Fibroblast of skin of abdomen (primary cell): ENCODE data around the gene PRMT9.

Source experiments
- DNase-seq: peaks from one replicate; pipeline ENCODE4 v3.0.0-alpha.2; 2013

PRMT9 gene

DNA sequence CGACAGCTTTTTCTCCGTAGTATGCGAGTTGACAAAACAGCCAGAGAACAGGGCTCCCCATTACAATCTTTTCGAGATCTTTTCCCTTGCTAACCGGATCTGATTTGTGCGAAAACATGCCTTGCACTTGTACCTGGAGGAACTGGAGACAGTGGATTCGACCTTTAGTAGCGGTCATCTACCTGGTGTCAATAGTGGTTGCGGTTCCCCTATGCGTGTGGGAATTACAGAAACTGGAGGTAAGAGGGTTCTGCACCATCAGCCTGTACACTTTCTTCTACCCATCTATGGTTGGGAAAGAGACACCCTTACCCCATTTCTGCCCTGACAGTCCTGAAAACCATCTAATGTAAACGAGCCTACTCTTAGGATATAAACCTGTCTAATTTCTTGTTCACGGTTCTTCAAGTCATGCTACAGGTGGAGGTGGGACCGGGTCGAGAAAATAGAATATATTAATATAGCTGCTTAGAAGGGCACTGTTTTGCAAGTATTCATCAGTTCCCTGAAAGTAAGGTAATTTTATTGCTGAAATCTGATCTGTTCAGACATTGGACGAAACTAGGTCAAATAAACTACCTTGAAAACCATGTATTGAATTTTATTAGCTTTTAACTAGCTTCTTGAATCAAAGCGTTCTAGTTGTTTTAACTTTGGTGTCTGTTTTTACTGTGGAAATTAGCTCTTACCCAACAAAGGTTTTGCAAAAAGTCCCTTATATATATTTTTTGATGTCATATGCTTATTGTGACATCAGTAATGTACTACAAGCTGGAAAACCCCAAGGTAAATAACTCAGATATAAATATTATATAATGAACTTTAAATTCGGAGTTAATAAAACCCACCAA, 65.9 kb downstream of the PRMT9 start:
- DNase-seq: no peak

DNA sequence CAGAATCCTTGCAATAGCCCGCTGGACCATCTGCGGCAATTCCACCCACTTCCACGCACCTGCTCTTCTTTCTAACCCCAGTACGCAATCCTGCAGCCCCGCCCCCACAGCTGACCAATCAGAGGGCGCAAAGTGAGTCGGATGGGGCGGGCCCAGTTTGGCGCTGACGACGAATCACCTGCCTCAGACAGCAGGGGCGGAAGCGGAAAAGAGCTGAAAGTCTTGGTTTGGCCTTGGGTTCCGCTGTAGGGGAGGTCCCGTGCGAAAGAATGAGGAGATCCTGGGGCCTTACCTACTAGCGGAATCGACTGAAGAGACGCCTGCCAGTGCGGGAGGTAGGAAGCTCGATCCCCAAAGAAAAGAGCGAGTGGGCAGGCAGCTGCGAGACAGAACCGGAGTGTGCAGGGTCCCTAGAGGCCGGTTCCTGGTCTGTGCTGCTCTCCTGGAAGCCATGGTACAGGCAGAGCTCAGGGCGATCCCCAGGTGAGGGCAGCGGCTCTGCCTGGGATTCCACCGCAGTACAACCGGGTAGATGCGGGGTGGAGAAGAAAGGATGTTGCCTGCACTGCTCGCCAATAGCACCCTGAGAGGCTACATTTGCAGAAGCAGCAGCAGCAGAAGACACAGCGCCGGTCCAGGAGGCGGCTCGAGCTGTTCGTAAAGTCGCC, 66.7 kb downstream of the PRMT9 start, which contains the start of gene TMEM184C:
TSS of gene TMEM184C (plus strand) at position 225 of the 668 bp plus-strand sequence. CDS start 560 bp downstream, outside the sequence.
- peak; percentile 95 for DNase-seq

DNA sequence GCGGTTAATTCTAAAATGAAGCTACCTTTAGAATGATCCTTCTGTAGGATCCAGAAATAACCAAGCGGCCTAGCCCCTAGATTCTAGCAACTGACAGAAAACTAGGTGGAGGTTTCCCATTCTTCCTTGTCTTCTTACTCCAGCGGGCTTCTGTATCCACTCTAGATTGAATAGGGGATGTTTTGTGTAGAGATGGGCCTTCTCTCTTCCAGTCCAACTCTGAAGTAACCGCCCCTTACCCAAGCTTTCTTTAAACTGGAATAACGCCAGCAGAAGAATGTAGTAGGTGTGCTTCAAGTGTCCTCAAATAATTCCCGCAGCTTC, 67.2 kb downstream of the PRMT9 start:
- no peak for DNase-seq

DNA sequence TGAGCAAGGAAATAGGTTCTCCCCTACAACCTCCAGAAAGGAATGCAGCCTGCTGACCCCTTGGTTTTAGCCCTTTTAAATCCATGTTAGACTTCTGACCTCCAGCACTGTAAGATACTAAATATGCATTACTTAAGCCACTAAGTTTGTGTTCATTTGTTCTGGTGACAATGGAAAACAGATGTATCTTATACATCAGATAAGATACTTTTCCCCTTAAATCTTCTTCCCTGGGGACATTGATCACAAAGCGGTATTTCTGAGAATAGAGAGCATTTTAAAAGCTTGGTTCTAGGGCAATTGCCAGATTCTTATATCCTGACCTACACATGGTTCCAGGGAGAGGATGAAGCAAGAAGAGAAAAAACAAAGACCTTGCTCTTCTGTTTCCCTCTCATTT, 73.3 kb downstream of the PRMT9 start:
- no peak for DNase-seq

DNA sequence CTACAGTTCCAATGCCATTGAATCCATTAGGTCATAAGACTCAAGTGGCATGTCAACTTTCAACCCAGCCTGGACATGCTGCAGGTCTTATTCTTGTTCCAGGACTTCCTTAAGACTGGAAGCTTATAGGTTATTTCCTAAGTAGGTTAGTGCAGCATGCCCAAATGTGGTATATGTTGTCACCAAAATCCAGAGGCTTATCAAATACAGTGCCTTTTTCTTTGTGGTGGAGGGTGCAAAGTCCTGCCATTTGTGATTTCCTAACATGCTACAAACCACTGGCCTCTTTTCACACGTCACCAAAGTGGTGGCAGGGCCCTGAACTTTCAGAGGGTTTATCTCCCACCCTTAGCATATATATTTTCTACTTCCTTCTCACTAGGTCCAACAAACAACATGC, 76.5 kb downstream of the PRMT9 start:
- DNase-seq: no peak

DNA sequence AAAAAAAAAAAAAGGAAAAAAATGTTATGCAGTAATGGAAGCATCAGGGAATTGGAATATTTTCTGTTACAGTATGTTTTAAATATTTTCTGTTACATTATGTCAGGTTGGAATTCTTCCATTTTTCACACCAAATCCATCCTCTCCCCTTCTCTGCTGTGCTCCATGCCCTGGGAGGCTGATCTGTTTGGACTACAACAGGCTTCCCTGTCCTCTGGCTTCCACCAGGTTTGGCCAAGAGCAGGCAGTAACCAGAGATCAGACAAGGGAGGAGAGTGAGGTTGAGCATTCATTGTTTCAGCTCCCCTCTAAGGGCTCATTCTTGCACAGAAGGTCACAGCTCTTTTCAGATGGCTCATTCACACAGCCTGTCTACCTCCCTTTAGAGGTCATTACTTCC, 78.5 kb downstream of the PRMT9 start:
- DNase-seq: no peak

DNA sequence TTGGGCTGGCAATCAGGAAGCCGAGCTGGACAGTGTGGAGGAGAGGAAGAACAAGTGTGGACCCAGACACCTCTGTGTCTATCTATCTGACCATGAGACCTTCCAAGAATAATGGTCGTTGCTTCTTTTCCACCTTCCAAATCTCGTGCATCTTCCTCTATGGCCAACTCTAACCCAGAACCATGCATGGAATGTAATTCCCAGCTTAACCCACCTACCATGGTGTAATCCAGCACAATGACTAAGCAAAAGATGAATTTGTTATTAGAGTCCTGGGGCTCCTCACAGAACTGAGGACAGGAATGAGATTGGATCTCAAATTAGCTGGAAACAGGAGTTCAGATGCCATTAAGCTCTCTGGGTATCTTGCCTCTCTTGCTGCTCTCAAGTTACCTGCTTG, 84.2 kb downstream of the PRMT9 start:
- DNase-seq: peak; percentile 74

DNA sequence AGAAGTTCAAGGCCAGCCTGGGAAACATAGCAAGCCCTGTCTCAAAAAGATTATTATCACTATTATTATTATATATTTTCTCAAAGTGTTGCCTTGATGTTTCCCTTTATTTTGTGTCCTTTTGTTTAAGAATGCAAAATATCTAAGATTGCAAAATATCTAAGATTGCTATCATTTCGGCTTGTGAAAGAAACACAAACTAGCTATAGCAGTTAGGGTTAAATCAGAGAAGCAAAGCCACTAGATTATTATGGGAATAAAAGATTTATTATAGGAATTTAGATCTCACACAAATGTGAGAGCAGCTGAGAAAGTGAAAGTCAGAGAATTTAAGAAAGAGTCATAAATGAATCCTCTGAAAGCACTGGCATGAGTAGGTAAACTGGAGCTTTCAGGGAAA, 84.8 kb downstream of the PRMT9 start:
- DNase-seq: no peak

DNA sequence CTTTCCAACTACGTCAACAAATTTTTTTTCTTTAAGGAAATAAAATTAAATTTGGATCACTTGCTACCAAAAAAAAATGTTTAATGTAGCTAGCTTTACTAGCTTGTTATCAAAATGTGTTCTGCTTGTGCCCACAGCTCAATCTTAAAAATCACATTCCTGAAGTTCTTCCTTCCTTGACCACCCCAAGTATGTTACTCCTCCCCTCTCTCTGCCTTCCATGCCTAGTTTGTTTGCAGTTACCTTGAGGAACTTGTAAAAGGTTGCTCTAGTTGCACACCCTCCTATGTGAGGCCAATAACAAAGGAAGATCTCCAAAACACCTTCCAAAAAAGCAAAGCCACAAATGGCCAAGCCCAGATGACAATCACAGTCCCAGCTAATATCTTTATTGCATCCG, 86.4 kb downstream of the PRMT9 start:
- DNase-seq: no peak

DNA sequence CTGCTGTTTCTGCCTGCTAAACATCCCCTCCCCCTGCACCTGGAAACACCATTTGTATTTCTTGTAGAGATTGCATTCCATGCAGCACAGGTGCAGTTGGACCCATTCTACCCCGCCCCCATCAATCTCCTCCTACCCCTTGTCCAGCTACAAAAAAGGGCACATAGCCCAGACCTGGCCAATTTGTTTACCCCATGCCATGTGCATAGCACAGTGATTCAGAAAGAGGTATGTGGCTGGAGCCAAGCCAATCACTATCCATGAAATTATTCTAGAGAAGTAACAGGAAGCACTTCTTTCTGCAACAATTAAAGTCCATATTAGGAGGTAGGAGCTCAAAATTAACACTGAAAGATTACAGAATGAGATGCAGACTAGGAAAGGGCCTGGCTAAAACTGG, 87.0 kb downstream of the PRMT9 start:
- peak; percentile 87 for DNase-seq

DNA sequence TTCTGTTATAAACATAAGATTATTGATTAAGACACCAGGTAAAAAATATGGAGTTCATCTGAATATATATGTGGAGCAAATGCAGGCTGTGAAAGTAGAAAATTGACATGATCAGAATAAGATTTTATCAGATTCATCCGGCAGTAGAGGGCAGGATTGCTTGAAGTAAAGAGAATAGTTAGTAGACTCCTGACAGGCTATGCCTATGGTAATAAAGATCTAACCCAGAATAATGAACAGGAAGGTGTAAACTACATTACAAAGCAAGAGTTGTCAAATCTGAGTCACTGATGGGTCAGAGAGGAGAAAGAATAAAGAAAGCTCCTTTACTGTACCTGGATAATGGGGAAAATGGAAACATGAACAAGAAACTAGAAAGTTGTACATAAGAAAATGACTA, 87.6 kb downstream of the PRMT9 start:
- DNase-seq: no peak

DNA sequence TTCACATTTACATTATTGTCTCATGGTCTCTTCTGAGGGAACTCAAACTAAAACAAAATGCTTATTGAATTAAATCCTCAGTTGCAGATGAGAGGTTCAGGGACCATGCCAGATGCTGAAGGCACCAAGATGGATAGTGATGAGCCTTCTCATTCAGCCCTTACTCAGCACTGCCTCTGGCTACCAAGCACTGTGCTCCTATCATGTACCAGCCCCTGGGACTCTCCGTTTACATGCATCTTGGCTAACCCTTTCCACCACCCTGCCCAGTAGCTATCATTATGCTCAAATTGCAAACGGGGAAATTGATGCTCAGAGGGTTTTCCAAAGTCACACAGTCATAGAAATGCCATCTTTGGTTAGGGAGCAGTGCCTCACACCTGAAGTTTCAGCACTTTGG, 89.4 kb downstream of the PRMT9 start:
- no peak for DNase-seq

DNA sequence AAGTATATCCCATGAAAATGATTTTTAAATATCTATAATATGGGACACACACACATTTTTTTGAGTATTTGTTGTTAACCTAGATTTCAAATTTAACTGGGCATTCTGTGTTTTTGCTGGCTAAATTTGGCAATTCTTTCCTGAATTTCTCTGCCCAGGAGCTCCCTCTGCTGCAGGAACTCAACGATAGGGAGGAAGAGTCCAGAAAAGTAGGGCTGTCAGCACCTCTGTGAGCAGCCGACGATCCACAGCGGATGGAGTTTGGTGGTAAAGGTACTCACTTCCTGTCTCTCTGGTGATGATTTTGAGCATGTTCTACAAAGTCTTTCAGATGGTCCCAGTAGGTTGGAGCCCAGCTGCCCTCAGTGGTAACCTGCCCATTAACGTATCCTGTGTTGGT, 89.9 kb downstream of the PRMT9 start:
- no peak for DNase-seq

DNA sequence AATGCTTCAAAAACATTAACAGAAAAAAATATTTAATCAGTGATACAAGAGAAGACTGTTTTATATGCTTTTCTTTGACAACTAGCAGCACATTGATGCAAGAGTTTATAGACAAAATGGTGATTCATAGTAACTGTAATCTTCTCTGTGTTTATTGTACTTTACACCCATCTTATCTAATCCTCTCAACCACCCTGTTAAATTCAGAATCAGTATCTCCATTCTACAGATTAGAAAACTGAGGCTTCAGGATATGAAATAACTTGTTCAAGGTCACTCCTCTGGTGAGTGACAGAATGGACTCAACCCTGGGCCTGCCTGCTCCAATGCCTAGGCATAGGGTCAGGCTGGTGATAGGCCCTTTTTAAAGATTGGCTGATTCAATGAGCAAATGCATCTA, 92.9 kb downstream of the PRMT9 start:
- no peak for DNase-seq

DNA sequence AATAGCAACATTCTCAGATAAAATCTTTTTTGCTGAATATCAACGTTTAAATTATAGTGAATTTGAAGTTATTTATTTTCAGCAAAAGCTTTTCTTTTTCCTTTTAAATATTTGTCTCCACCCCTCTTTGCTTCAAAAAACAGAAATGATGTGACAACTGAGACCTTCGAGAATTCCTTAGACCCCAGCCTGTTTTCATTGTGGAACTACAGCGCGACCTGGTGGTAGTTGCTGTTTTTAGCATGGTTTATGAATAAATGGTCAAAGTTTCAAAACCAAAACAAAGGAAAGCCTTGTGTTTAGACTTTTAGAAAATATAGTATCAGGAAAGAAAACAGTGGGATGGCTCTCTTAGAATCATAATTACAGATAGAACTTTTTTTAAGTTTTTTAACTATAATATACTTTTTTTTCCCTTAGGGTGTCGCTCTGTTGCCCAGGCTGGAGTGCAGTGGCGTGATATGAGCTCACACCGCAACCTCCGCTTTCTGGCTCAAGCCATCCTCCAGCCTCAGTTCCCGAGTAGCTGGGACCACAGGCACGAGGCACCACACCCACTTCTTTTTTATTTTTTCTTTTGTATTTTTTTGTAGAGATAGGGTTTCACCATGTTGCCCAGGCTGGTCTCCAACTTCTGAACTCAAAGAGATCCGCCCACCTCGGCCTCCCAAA, 93.6 kb downstream of the PRMT9 start:
- DNase-seq: peak; percentile 68

DNA sequence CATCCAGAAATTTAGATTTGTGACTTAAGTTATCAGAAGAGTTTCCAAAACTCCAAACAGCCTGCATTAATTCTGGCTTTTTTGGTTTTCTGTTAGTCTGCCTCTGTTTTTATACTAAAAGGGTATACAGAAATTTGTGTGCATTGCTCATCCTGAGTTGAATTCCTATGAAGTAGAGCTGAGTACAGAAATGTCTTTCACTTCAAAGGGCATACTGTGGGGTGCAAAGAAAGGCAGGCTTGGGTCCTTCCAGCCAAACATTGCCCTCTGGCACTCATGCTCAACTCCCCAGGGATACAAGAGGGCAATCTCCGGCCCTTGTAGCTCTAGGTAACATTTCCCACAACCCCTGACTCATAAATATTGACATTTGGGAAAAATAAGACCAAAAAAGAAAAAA, 94.4 kb downstream of the PRMT9 start:
- DNase-seq: no peak
